HUES64 (cell line): Measurements from ENCODE around the gene PDK2.

Experiments used
- H3K27ac ChIP-seq: 2 replicates; pipeline ENCODE4 v1.7.0; 2013; ENCODE audit warnings: low read depth, low read length, inconsistent platforms
- H3K27me3 ChIP-seq: 2 replicates; pipeline ENCODE4 v1.6.1; 2013; ENCODE audit warnings: mild to moderate bottlenecking, low read length; ENCODE audit not compliant: insufficient read depth
- H3K36me3 ChIP-seq: 2 replicates; pipeline ENCODE4 v1.6.1; 2013; ENCODE audit warnings: mild to moderate bottlenecking, low read length; ENCODE audit not compliant: insufficient read depth
- H3K4me1 ChIP-seq: 2 replicates; pipeline ENCODE4 v1.6.1; 2013; ENCODE audit warnings: mild to moderate bottlenecking, low read length, moderate library complexity; ENCODE audit not compliant: insufficient read depth
- H3K4me3 ChIP-seq: 2 replicates; pipeline ENCODE4 v1.5.1; 2013; ENCODE audit warnings: mild to moderate bottlenecking, low read length, moderate library complexity
- H3K9ac ChIP-seq: 2 replicates; pipeline ENCODE4 v1.6.1; 2013; ENCODE audit warnings: mild to moderate bottlenecking, low read depth, low read length
- H3K9me3 ChIP-seq: 2 replicates; pipeline ENCODE4 v1.6.1; 2013; ENCODE audit warnings: low read depth, low read length; ENCODE audit not compliant: insufficient read depth
- WGBS: fragments of 150-250, 120-280 bp; methylation state at CpG from one replicate; pipeline ENCODE4 v1.1.7; 2013; ENCODE audit warnings: missing lambda C conversion rate; 5-methylcytosine and 5-hydroxymethylcytosine counted together

Gene PDK2

DNA sequence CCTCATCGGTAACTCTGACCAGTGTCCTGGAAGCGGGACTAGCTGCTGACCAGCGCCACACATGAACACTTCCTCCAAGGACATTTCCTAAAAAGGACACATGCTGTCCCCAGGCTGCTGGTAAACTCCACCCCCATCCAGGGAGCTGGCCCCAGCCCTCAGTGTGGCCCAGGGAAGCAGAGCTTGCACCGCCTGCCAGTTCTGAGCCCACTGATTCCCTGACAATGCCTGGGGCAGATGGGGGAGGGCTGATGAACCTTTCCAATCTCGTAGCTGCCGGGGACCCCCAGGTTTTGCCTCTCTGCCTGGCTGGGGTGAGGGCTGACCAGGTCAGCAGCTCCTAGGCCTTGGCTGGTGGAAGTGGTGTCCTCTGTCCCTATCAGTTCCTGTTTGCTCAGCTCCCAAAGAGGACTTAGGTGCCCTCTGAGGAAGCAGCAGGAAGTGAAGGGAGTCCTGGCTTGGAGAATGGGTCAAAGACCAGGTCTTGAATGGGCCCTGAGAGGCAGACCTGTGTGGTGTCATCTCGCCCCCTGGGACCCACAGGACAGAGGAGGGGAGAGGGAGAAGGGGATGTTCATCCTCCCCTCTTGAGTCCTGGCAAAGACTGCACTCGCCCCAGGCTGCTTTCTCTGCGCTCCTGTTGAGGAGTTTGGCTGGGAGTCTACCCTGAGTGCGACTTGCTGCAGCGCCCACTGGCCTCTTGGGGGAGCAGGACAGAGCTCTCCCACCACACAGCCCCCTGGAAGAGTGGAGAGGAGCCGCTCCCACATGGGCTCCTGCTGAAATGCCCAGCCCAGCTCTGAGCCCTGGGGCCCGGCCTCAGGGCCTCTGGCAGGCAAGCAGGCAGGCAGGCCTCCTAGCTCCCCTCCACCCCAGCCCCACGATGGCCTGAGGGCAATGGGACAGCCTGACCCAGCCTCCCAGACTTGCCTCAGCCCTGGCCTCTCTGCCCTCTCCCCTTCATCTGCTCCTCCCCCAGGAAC, 16.8 kb downstream of the PDK2 start:
- no peaks in the 10 kb centered on the region for H3K27me3 ChIP-seq
- H3K4me1 ChIP-seq = peaks cover 15% of the 10 kb centered on the region
- H3K9ac ChIP-seq = peak overlapping the region; percentile 42
- 60% methylated on average over 14 of the region's 14 CpGs for WGBS
- H3K36me3 ChIP-seq = no peaks in the 10 kb centered on the region; the same call in 1 of the 2 replicates
- H3K9me3 ChIP-seq = no peaks in the 10 kb centered on the region
- no peak overlapping the region for H3K4me3 ChIP-seq
- peak overlapping the region; percentile 77 for H3K27ac ChIP-seq

DNA sequence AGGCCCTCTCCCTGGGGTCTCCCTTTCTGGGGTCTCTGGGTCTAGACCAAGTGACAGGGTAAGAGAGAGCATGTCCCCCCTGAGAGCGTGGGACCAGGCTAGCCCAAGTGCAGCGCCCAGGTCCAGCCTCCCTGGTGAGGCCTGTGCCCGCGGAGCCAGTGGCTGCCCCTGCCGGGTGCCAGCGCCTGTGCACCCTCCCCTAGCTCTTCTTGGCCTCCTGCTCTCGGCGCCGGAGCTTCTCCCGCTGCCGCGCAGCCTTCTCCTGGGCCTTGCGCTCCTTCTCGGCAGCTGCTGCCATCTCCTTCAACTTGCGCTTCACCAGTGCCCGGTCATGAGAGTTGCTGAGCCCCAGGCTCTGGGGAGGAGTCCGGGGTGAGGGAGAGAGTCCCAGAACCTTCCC, 17.5 kb downstream of the PDK2 start:
- Histone ChIP-seq H3K27me3 (peaks cover 4% of the 10 kb centered on the region), H3K4me3 (no peak overlapping the region), H3K9ac (no peak overlapping the region), H3K9me3 (no peaks in the 10 kb centered on the region), H3K36me3 (no peaks in the 10 kb centered on the region; the same call in 1 of the 2 replicates), H3K27ac (peak overlapping the region; percentile 30; the same call in 1 of the 2 replicates), H3K4me1 (peaks cover 16% of the 10 kb centered on the region)
- 93% methylated on average over 17 of the region's 17 CpGs for WGBS

DNA sequence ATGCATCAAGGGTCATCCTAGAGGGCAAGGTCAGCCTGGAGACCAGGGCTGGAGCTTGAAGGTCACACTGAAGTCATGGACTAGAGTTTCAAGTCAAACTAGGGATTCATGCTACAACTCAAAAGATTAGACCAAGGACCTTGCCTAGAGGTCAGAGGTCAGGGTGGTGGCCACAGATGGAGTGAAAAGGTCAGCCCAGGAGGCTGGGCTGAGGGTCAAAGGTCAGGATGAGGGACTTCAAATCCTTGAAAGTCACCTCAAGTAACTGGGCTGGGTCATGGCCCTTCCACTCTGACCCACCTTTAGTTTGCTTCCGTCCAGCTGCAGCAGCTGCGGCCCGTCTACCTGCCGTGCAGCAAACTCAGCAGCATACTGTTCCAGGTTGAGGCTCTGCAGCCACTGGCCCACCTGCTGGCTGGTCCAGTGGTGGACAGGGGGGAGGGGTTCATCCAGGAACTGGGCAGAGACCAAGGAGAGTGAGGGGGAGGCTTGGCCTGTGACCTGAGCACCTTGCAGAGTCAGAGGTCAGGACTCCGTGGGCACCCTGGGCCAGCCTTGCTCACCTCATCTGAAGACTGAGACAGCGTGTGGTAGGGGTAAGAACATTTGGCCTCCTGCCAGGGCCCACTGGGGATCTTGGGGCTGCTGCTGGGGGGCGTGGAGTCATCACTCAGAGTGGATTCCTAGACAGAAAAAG, 18.6 kb downstream of the PDK2 start:
- Histone ChIP-seq H3K4me1 (peaks cover 16% of the 10 kb centered on the region), H3K36me3 (no peaks in the 10 kb centered on the region; the same call in 1 of the 2 replicates), H3K27me3 (peaks cover 12% of the 10 kb centered on the region), H3K9me3 (no peaks in the 10 kb centered on the region), H3K9ac (no peak overlapping the region), H3K27ac (no peak overlapping the region), H3K4me3 (no peak overlapping the region)
- WGBS = 95% methylated on average over 7 of the region's 7 CpGs

DNA sequence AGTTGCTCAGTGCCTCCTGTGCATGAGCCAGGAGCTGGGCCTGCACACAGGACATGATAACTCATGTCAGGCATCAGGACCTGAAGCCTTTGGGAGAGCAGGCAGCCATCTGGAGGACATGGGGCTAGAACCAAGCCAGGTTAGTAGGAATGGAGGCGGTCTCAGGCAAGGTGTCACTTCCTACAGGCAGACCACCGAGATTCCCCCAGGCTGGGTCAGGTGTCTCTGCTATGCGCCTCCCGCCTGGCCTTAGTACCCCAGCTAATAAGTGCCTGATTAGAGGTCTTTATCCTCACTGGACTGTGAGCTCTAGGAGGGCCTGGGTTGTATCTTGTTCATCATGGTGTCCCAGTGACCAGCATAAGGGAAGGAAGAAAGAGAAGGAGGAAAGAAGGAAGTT, 19.2 kb downstream of the PDK2 start:
- 92% methylated on average over 4 of the region's 4 CpGs for WGBS
- no peak overlapping the region for H3K9ac ChIP-seq
- no peak overlapping the region for H3K4me3 ChIP-seq
- H3K27me3 ChIP-seq = peaks cover 17% of the 10 kb centered on the region
- H3K27ac ChIP-seq = no peak overlapping the region
- no peaks in the 10 kb centered on the region for H3K9me3 ChIP-seq
- no peaks in the 10 kb centered on the region; the same call in 1 of the 2 replicates for H3K36me3 ChIP-seq
- peaks cover 16% of the 10 kb centered on the region for H3K4me1 ChIP-seq

DNA sequence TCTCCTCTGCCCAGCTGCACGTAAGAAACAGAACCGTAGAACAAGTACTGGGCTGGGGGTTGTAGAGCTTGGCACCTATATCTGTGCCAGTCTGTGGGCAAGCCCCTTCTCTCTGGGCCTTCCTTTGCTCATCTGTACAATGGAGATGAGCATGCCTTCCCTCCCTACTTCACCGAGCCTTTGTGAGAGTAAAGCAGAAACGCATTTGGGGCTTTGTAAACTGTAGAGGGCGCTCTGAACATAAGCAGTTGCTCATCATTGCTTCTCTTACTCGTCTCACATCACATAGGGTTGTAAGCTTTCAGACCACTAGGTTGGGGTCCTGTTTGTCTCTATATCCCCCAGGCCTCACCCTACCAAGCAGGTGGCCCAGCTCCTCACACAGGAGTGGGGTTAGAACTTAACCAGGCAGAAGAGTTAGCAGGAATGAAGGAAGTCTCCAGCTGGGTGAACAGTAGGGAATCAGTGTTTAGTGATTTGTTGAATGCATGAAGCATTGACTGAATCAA, 19.8 kb downstream of the PDK2 start:
- no peak overlapping the region for H3K4me3 ChIP-seq
- peaks cover 16% of the 10 kb centered on the region for H3K4me1 ChIP-seq
- 19% methylated on average over 6 of the region's 6 CpGs for WGBS
- H3K9me3 ChIP-seq = no peaks in the 10 kb centered on the region
- no peak overlapping the region for H3K9ac ChIP-seq
- H3K27ac ChIP-seq = no peak overlapping the region
- H3K36me3 ChIP-seq = no peaks in the 10 kb centered on the region; the same call in 1 of the 2 replicates
- peaks cover 18% of the 10 kb centered on the region for H3K27me3 ChIP-seq

DNA sequence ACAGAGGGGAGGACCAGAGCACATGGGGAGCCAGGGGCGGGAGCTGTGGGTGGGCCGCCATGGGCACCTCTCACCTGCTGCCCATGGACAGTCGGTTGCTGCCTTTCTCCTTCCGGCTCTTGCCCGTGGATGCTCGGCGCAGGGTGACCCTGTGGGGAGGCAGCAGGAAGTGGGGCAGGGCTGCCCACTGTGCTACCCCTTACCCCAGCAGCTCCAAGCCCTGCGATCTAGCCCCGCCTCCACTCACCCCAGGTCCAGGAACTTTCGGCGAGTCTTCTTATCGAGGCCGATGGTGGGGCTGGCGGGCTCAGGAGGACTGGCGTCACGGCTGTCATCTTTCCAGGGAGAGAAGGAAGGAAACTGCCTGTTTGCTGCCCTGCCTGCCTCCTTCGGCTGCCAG, 20.6 kb downstream of the PDK2 start:
- H3K36me3 ChIP-seq = no peaks in the 10 kb centered on the region; the same call in 1 of the 2 replicates
- 89% methylated on average over 17 of the region's 17 CpGs for WGBS
- no peak overlapping the region for H3K9ac ChIP-seq
- peaks cover 16% of the 10 kb centered on the region for H3K4me1 ChIP-seq
- H3K27ac ChIP-seq = no peak overlapping the region
- no peaks in the 10 kb centered on the region for H3K9me3 ChIP-seq
- H3K27me3 ChIP-seq = peaks cover 18% of the 10 kb centered on the region
- H3K4me3 ChIP-seq = no peak overlapping the region

DNA sequence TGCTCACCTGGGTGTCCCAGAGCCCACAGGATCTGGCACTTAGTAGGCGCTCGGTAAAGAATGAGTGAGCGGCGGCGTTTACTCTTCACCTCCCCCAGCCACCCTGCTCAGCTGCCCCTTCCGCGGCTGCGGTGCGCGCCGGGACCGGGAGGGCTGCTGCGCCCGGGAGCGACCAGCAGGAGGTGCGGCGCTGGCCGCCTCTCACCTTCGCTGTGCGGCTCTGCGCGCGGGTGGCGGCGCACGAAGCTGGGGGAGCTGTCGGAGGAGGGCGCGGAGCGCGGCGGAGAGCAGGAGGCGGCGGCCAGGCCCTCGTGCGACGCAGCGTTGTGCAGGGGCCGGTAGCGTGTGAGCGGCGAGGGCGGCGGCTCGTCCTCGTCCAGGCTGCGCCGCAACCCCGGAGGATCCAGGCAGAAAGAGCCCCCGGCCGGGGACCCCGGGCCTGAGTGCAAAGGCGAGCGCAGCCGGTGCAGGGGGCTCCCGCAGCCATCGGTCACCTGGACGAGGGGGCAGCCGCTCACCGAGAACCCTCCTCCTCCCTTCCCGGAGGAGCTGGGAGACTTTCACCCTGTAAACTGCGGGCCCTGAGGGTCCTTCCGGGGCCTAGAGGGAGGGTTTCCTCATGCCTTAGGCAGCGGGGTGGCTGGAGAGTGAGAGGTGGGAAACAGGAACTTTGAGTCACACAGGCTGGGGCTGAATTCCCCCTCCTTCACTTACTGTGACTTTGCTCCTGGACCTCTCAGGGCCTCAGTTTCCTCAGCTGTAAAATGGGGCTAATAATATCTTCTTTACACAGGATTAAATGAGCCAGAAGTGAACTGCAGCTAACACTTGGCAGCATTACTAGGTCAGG, 22.3 kb downstream of the PDK2 start:
- H3K27me3 ChIP-seq = peaks cover 18% of the 10 kb centered on the region
- peak overlapping the region; percentile 43 for H3K4me3 ChIP-seq

DNA sequence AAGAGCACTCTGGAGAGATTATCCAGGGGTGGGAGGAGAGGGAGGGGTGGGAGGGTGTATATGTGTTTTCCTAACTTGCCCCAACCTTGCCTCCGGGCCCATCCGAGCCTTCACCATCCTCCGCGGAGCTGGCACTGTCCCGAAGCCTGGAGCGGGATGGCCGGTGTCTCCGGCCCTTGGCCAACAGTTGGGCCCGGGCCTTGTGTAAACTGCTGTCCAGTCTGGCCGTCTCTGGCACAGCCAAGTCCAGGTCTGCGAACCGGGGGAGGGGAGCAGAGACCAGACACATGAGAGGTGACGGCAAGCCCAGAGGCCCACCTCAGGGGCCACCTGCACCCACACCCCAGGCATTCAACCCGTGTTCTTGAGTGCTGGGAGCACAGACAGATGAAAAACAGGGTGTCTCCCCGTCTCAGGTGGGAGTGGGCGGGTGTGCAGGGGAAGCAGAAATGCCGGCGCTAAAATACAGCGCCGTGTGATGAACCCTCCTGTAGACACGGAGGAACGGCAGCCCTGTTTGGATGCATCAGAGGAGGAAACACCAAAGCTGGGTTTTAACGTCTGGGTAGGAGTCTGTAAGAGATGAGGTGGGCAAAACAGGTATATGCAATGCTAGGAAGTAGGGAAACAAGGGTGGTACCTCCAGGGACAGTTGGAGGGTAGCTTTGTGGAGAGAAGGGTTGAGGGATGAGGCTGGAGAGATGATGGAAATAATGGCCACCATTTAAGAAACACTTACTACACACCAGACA, 23.1 kb downstream of the PDK2 start:
- Histone ChIP-seq H3K4me3 (no peak overlapping the region), H3K9ac (no peak overlapping the region), H3K9me3 (no peaks in the 10 kb centered on the region), H3K27ac (no peak overlapping the region), H3K27me3 (peaks cover 18% of the 10 kb centered on the region), H3K4me1 (peaks cover 21% of the 10 kb centered on the region), H3K36me3 (no peaks in the 10 kb centered on the region; the same call in 1 of the 2 replicates)
- 90% methylated on average over 22 of the region's 23 CpGs for WGBS

More for the DNA sequence above, 22.3 kb downstream of the PDK2 start:
- no peaks in the 10 kb centered on the region; the same call in 1 of the 2 replicates for H3K36me3 ChIP-seq
- H3K9me3 ChIP-seq = no peaks in the 10 kb centered on the region
- H3K9ac ChIP-seq = peak overlapping the region; percentile 50
- peak overlapping the region; percentile 35; the same call in 1 of the 2 replicates for H3K27ac ChIP-seq
- WGBS = 3% methylated on average over 64 of the region's 64 CpGs
- peaks cover 13% of the 10 kb centered on the region for H3K4me1 ChIP-seq

DNA sequence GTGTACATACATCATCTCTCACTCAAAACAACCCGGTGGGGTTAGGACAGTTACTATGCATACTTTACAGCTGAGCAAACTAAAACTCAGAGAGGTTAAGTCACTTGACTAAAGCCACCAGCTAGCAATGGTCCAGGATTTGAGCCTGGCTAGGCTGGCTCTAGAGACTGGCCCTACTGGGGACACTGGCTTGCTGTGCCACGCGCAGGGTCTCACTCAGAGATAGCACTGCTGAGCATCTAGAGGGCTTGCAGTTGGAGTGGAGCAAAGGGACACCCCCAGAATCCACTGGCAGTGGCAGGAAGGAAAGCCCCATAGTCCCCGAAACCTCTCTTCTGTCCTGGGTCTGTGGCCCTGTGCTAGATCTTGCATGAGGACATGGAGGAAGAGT, 23.7 kb downstream of the PDK2 start:
- Histone ChIP-seq H3K27ac (no peak overlapping the region), H3K27me3 (peaks cover 18% of the 10 kb centered on the region), H3K4me3 (no peak overlapping the region), H3K4me1 (peaks cover 27% of the 10 kb centered on the region), H3K9me3 (no peaks in the 10 kb centered on the region), H3K36me3 (no peaks in the 10 kb centered on the region; the same call in 1 of the 2 replicates), H3K9ac (no peak overlapping the region)
- WGBS = 91% methylated on average over 4 of the region's 4 CpGs
